Tibial artery (tissue), 4 donors: Measurements from ENCODE around the gene TAPT1.

Source experiments
- DNase-seq, 2 donors: peaks; one replicate each; pipeline ENCODE4 v3.0.0-alpha.2; 2019
- H3K27ac ChIP-seq, 2 donors: fragments of 200-600 bp; sonication (generic) in 1 of 2; 1 replicate in 1 of 2; 2 replicates in 1 of 2; pipeline ENCODE4 v1.5.1; 2018 to 2019; ENCODE audit warnings: mild to moderate bottlenecking in 1 of 2
- H3K27me3 ChIP-seq, 2 donors: fragments of 200-600 bp; sonication (generic) in 1 of 2; one replicate each; pipeline versions ENCODE4 v1.5.1 to v1.6.0; 2016 to 2019
- H3K36me3 ChIP-seq, 3 donors: fragments of 200-600 bp; sonication (generic) in 2 of 3; one replicate each; pipeline ENCODE4 v1.5.1; 2016 to 2019; ENCODE audit warnings: mild to moderate bottlenecking in 2 of 3
- H3K4me1 ChIP-seq, 4 donors: fragments of 200-600 bp; sonication (generic) in 2 of 4; 1 replicate in 3 of 4; 2 replicates in 1 of 4; pipeline ENCODE4 v1.5.1; 2016 to 2019
- H3K4me3 ChIP-seq, 2 donors: fragments of 200-600 bp; sonication (generic) in 1 of 2; 1 replicate in 1 of 2; 2 replicates in 1 of 2; pipeline ENCODE4 v1.5.1; 2018 to 2019; ENCODE audit warnings: mild to moderate bottlenecking in 2 of 2
- H3K9me3 ChIP-seq, 3 donors: fragments of 200-600 bp; sonication (generic) in 1 of 3; one replicate each; pipeline ENCODE4 v1.5.1; 2016 to 2019
- CTCF ChIP-seq, 2 experiments: fragments of 200-600 bp in 1 of 2; fragments of 450-650 bp in 1 of 2; IDR thresholded peaks; one replicate each; pipeline ENCODE4 v1.5.1; 2017 to 2019; ENCODE audit warnings: antibody characterized with exemption in 2 of 2, mild to moderate bottlenecking in 1 of 2, moderate library complexity in 1 of 2
- intact Hi-C: fragments of 100-400 bp; cut with DNase I; formaldehyde crosslinking; loops from one replicate; pipeline ENCODE4 v1.15.0; 2023; ENCODE audit warnings: low total_unique reads

TAPT1 gene

GRCh38 chr4:16183604-16184003 is 42.7 kb downstream of the TAPT1 start:
- Histone ChIP-seq H3K27ac (no peak overlapping the region), H3K36me3 (peaks cover 26 to 40% (median 35%) of the 10 kb centered on the region in 3 donors), H3K4me1 (no peaks in the 10 kb centered on the region), H3K9me3 (no peaks in the 10 kb centered on the region), H3K4me3 (no peak overlapping the region), H3K27me3 (no peaks in the 10 kb centered on the region)
- DNase-seq: no peak
- intact Hi-C loops: no loop called here
- no peak for TF ChIP-seq CTCF (IDR thresholded peaks at IDR 0.05)

GRCh38 chr4:16176621-16177020 is 49.6 kb downstream of the TAPT1 start:
- intact Hi-C loops: no loop called here
- Histone ChIP-seq H3K9me3 (no peaks in the 10 kb centered on the region), H3K36me3 (peaks cover 47 to 58% (median 54%) of the 10 kb centered on the region in 3 donors), H3K4me3 (no peak overlapping the region), H3K4me1 (no peaks in the 10 kb centered on the region), H3K27ac (no peak overlapping the region), H3K27me3 (no peaks in the 10 kb centered on the region)
- no peak for DNase-seq
- TF ChIP-seq CTCF (IDR thresholded peaks at IDR 0.05): no peak

GRCh38 chr4:16171831-16172230 is 54.4 kb downstream of the TAPT1 start:
- Histone ChIP-seq H3K4me3 (no peak overlapping the region), H3K27ac (no peak overlapping the region), H3K9me3 (no peaks in the 10 kb centered on the region), H3K36me3 (peaks cover 62 to 69% (median 62%) of the 10 kb centered on the region in 3 donors), H3K4me1 (no peaks in the 10 kb centered on the region), H3K27me3 (no peaks in the 10 kb centered on the region)
- no peak for DNase-seq
- no peak for TF ChIP-seq CTCF (IDR thresholded peaks at IDR 0.05)
- intact Hi-C loops: no loop called here

- no peaks in the 10 kb centered on the region for H3K4me1 ChIP-seq
- intact Hi-C loops: no loop called here
- no peaks in the 10 kb centered on the region for H3K27me3 ChIP-seq
- no peaks in the 10 kb centered on the region for H3K9me3 ChIP-seq
- peaks cover 75 to 82% (median 76%) of the 10 kb centered on the region in 3 donors for H3K36me3 ChIP-seq
- H3K27ac ChIP-seq: no peak overlapping the region
- TF ChIP-seq CTCF (IDR thresholded peaks at IDR 0.05): no peak
- no peak overlapping the region for H3K4me3 ChIP-seq
- no peak for DNase-seq
Measured at GRCh38 chr4:16169490-16169889, 56.8 kb downstream of the TAPT1 start.

GRCh38 chr4:16168710-16169388 is 57.4 kb downstream of the TAPT1 start:
- intact Hi-C loops: no loop called here
- H3K36me3 ChIP-seq: peaks cover 78 to 83% (median 79%) of the 10 kb centered on the region in 3 donors
- DNase-seq: no peak

More at GRCh38 chr4:16168710-16169388, 57.4 kb downstream of the TAPT1 start:
- Histone ChIP-seq H3K27me3 (no peaks in the 10 kb centered on the region), H3K9me3 (no peaks in the 10 kb centered on the region), H3K4me1 (no peaks in the 10 kb centered on the region), H3K4me3 (no peak overlapping the region), H3K27ac (no peak overlapping the region)
- TF ChIP-seq CTCF (IDR thresholded peaks at IDR 0.05): no peak
